Activated gamma-delta T cell (primary cell): Measurements from ENCODE around the gene ATP6V1G3.
"Not testable (repeated sequence)": the region's sequence is repeated elsewhere in the genome, so short reads cannot be mapped to it uniquely, and the experiment has no call there.

Experiments used
- DNase-seq: peaks from one replicate; lab custom pipeline; 2025; lab: John Stamatoyannopoulos, UW

The ATP6V1G3 gene

DNA sequence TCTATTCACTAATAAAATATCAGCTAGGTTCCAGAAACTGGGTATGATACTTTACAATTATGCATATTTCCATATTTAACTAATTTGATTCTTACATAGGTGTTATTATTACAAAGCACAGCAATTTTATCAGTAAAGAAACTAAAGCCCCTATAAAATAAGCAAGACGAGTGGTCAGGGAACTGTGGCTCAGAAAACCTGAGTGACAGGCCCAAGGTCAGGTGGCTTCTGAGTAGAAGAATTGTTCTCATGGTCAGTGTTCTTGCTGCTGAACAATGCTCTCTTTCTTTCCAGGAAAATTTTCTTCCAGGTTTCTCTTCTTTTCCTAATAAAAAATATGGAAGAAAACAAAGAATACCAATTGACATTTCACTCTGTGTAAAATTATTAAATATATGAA, 2.2 kb upstream of the ATP6V1G3 start:
- DNase-seq, result no peak

DNA sequence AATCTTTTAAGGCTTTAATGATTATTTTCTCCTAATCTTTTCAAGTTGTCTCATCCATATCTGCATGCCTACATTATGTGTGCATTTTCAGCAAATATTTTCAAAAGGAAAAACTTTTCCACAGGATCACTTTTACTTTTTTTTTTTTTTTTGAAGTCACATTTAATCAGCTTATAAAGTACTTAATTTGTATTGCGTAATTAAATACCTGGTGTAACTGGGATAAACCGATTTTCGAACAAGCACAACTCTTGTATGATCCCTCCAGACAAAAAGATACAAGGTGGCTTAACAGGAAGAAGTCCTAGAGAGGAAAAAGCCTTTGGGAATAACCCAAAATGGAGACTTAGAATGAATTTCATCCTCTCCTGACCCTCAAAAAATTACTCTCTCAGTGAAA, 1.3 kb upstream of the ATP6V1G3 start:
- DNase-seq, result no peak

DNA sequence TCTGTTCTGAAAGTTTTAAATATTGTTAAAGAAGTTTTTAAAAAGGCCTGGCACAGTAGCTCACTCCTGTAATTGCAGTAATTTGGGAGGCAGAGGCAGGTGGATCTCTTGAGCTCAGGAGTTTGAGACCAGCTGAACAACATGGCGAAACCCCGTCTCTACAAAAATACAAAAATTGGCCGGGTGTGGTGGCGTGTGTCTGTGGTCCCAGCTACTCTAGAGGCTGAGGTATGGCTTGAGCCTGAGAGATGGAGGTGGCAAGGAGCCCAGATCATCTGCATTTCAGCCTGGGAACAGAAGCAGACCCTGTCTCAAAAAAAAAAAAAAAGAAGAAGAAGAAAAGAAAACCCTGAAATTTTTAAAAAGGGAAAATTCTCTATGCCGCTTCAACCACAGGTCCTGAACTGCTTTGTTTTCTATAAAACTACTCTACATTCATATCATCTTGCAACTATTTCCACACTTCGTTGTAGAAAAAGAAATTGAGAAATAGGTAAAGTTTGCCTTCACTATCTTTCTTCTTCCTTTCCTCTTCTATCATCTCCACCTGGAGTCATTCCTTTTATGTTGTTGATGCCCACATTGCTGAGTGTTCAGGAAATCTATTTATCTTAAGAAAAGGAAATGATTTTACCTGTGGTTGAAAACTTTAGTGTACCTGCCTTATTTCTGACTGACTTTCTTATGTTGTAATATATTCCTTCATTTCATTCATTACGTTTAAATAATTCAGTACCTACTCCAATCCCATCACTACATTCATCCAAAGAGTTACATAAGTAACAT, 1.7 kb downstream of the ATP6V1G3 start:
- no peak for DNase-seq

DNA sequence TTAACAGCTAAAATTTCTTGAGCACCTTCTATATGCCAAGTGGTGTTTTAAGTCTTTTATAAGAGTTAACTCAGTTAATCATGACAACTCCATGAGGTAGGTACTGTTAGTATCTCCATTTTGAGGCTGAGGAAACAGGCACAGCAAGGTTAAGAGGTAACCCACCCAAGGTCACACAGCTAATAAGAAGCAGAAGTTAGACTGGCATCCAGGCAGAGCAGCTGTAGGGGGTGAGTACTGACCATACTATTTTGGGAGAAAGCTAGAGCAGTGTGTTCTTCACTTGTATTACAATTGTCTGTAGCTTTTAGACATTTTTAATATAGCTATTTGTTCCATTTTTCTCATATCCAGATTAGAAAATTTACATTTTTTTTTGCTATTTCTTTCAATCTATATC, 4.8 kb downstream of the ATP6V1G3 start:
- DNase-seq, result no peak

DNA sequence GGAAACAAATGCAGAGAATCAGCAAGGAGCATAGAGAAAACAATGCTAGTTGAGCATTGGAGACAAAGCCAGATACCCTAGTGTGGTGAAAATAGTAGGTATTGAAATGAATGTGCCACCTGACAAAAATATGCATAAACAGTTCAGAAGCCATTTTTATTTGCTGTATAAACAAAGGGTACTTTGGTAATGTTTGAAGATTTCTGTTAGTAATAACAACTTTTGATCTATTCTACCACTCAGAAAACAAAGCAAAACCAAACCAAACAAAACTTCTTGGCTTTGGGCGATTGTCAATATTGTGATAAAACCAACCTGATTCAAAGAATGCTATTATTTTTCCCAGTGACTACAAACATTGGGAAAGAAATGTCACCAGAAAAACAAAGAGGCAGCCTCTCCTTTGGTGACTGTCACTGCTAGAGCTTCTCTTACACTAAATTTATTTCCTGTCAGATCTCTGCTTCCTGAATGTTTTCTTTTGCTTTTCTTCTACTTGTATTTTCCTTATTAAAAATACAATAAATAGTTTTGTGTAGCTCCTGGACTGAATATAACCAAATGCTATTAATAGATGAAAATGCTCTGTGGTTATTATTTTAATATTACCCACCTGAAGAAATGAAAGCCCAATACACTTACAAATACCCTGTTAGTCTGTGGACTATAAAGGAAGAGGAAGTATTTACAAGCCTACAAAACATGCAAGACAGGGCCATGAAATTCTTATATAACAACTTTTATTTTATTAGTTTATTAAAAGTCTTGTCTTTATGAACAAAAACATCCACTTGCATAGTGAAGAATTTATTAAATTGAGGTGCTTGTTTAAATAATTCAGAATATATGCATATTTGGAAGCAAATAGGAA, 5.7 kb downstream of the ATP6V1G3 start:
- DNase-seq, result no peak

DNA sequence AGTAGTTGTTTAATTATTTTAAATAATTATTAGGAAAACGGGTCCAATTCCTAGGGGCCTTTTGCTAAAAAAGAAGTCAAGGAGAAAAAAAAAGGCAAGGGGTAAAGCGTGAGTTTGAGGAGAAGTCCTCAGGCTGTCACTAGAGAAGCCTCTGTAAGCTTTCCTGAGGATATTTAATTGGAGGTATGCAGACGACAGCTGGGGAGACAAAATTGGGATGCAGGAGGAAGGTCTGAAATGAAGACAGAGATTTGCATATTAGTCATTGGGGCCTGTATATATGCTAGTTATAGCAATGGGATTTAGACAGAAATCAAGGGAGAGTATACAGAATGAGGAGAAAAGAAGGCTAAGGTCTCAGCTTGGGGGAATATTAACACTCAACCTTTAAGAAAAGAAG, 8.6 kb downstream of the ATP6V1G3 start:
- DNase-seq, result no peak

DNA sequence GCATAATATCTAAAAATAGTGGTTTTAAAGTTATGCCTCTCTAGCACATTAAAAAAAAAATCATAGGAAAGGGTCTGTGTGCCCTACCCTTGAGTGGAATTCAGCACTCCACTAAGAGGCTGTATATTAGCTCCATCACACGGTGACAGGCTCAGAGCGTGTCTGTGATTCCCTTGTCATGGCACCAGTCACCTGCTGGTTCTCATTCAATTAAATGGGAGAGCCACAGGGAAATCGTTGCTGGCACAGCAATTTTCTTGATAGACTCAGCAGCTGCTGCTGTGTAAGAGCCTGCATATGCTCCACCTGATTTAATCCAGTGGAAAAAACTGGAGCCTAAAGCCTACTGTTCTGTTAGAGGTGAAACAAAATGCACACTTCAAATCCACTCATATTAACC, 9.5 kb downstream of the ATP6V1G3 start:
- DNase-seq, result no peak

DNA sequence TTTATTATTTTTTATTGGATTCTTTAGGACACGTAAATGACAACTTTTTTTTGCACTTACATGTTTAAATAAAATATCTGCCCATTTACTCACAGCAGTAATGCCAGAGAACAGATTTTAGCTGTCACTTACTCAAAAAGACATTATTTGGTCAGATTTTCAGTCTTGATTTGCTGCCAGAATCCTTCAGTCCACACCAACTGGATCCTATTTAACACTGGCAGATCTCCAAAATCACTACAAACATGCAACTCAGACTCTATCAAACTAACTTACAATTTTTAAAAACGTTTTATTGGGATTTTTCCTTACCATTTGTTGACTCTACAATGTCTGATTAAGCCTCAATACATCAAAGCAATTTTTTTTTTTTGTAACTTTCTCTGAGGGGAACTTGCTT, 11.1 kb downstream of the ATP6V1G3 start:
- DNase-seq, result no peak

DNA sequence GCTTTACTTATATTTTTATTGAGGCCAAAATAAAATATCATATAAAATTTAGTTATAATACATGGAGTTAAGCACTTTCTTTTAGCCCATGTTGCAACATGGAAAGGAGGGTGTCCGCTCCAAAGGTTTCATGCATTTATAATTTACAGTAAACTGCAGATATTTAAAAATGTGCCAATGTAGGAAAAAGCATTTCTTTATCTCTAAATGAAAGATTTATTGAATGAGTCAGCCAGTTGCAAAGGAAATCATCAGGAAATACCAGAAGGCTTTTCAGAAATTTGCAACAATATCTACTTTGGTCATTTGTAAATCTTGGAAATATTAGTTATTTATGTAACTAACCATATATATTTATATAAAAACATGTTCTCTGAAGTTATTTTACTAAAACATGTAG, 12.1 kb downstream of the ATP6V1G3 start:
- DNase-seq, result no peak

DNA sequence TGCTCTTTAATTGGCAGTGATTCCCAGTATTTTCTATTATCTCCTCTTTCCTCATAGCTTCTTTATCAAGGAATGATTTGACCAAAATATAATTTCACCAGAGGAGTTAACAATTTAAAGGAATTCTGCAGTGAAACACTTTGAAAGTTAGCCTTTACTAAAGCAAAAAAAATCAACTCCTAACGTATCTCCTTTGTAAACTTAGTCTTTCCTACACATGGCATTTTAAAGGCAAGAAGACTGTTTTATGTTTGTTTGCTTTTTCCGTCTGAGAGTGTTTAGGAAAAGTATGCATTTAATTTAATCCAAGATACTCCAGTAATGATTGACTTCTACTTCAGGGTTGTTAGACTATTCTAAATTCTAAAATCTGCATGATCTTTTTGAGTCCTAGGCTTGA, 15.9 kb downstream of the ATP6V1G3 start:
- no peak for DNase-seq

DNA sequence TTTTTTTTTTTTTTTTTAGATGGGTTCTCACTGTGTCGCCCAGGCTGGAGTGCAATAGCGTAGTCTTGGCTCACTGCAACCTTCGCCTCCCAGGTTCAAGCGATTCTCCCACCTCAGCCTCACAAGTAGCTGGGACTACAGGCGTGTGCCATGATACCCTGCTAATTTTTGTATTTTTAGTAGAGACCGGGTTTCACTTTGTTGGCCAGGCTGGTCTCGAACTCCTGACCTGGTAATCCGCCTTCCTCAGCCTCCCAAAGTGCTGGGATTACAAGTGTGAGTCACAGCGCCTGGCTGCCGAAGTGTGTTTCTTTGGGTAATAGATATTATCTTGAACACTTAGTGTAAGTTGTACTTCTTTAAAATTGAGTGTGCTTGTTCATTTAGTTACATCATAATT, 16.4 kb downstream of the ATP6V1G3 start:
- not testable (repeated sequence) for DNase-seq

DNA sequence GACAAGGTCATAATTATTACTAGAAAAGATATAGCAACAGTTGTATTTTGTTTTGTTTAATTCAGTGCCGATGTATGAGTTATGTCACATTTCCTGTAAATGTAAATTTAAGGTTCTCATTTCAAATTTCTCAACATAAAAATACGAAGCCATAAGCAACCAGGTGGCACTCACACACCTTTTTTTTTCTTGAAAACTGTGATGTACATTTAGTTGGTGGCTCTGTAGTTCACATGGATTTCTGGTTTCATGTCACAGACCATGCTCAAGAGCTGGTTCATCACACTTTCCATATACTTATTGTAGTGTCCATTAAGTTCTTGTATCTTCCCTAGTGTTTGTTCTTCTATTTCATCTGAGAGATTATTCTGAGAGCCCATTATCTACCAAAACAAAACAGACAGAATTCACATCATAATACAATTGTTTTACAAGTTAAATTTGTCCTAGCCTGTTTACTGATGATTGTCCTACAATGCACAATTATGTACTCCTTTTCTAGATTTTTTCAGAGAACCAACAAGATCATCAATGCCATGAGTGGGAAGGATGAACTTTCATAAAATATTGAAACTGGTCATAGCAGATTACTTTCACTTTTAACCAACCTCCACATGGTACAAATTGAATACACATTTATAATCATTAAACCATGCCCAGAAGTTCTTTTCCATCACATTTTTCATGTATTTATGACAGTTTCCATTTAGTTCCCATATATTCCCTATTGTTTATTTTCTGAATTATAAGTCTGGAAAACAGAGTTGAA, 17.1 kb downstream of the ATP6V1G3 start:
- DNase-seq, result no peak

DNA sequence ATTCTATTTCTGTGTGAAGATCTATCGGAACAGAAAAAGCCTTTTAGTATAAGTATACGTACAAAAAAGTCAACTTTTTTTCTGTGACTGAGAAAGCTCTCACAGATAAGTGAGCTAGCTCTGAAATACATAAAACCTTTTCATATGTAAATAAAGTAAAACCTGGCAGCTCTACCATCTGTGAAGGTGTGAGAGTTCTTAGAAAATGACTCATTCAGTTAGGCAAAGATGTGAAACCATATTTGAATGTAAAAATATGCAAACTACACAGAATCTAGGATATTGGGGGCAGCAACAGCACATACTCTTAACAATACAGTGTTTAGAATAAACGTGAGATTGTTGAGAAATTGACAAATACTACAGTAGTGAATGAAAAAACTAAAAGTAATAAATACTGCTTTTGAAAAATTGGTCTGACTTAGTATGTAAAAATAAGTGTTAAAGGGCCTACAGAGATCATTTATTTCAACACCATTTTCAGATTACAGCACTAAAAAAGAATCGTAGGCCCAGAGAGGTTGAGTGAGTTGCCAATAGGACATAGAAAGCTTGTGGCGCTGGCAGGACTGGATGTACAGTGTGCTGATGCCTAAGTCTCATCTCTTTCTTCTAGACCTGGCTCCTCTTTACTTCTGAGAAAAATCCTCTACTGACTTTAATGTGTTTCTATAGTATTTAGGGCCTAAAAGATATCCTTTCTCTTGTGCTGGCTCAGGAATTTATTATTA, 19.8 kb downstream of the ATP6V1G3 start:
- no peak for DNase-seq

DNA sequence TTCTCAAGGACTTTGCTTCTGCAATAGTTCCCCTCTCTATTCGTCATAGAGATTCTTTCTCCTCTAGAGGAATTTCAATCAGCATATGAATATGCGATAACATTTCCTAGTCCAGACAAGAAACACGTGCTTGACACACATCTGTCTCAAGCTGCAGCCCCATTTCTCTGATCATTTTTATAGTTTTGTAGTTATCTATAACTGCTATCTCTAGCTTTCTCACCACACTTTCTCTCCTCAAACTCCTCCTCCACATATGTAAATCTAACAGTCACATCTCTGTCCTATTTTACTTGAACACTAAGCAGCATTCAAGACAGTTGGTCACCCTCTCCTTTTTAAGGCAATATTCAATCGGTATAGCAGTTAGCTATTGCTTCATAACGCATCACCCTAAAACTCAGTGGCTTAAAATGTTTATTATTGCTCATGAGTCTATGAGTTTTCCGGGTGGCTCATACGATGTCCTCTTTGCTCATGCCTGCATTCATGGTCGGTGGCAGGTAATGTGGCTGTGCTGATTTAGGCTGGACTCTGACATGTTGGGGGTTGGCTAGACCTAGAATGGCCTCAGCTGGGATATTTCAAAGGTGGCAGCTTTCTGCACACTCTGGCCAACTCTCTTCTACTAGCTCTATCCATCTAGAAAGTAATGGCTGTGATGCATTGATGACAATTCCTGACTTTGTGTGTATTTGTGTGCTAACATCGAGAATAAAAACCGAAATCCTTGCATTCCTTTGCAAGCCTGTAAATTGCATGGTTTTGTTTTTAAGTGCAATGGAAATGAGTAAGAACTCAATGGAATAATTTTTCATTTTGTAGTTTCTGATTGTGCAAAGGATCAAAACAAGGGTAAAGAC, 20.6 kb downstream of the ATP6V1G3 start:
- no peak for DNase-seq

DNA sequence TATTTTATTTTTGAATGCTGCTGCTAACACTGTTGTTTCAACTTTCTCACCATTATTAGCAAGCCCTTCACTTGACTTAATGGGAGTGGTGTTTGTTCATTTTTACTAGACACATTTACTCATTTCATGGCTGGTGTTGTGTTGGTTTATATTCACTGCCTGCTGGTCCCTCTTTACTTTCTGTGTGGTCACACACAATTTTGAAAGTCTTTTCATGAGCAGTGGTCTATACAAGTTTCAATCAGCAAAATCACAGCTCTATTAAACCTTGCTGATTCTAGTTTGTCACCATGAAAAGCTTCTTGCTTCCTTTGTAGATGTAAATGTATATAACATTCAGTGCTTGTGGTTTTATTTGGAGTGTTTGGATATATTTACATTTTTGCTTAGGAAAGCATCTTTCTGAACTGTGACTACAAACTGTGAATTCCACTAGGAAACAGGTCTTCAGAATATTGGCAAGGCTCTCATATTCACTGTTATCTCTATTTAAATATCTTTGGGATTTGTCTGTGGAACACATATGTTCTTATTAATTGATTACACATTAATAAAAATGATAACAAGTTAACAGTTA, 22.8 kb downstream of the ATP6V1G3 start:
- DNase-seq, result no peak

DNA sequence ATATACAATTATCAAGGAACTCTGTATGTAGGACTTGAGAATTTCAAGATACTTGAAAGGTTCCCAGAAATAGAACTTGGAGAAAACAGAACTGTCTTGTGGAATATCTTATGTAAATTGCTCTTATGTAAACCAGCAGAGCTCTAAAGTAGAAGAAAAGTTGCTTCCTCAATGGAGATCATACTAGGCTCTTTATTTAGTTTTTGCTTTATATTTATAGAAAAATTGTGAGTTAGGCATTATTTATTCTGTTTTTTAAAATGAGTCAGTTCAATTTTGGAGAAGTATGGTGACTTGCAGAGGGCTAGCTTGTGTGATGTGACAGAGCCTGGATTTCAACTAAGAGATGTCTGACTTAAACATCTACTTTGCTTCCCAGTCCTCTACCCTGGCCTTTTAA, 40.4 kb downstream of the ATP6V1G3 start:
- no peak for DNase-seq

DNA sequence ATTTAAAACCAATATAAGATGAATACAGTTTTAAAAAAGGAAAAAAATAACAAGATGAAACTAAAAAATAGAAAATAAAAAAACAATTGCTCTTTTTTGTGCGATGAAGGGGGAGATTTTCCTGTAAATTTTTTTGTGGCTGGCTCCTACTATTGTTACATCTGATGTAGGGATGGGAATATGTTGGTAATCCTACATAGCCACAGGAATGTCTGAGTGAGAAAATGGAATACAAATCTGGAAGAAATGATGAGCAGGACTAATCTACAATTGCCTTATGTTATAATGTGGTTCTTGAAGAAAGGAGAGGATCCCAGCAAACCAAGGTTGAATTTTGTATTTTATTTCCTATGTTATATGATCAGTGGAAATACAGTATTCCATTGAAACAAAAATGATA, 40.9 kb downstream of the ATP6V1G3 start:
- DNase-seq, result no peak

DNA sequence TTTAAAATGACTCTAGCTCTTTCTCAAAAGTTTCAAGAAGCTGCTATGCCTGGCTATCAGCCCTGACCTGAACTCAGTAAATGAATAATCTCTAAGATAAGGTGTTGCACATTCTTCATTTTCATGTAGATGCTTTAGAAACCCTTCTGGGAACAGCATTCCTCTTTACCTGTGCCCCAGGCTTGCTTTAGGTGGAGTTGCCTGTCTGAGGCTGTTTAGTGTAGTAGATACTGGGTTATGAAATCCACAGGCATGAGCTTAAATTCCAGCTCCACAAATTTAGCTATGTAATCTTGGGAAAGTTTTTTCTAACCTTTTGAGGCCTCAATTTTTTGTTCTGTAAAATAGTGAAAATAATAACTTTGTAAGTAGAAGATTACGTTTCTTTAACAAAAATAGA, 41.6 kb downstream of the ATP6V1G3 start:
- DNase-seq, result no peak

DNA sequence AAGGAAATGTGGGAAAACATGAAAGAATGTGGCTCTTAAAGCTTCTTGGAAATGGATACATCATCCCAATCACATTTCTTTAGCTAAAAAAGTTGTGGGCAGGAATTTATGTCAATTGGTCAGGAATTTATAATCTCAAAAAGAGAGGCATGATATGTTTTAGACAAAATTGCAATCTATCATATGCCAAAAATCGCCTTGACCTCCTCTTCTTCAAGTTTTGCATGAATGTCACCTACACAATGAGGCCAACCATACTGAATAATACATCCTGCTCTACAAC, 42.4 kb downstream of the ATP6V1G3 start:
- no peak for DNase-seq

DNA sequence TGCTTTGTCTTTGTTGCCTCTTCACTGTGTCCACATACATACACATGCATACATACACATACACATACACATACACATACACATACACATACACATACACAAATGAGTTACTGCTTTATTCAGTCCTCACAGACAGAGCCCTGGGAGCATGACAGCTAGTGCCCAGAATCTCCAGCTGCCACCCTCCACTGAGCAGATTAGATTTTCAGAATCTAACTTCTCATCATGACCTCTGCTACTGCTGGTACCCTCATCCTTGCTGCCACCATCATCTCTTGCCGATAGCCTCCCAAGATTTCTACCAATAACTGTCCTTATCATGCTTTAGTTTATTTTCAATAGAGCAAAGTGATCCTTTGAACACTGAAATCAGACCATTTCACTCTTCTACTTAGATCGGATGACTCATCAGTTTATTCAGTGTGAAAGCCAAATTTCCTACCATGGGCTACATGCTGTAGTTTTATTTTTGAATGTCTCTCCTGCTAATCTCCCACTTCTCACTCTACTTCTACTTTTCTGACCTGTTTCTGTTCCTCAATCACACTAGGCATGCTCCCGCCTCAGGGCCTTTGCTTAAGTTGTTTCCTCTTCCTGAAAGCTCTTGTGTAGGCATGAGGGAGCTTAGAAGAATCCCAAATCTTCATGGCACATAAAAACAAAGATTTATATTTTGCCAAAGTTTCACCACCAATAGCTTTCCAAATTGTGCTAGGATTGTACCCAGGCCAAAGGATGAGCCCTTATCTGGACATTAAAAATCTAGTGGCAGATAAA, 43.0 kb downstream of the ATP6V1G3 start:
- no peak for DNase-seq
